IMR-90 (cell line): ENCODE data around the gene EFHD2. TPM values are rescaled to one million over a fixed set of nuclear protein-coding genes. Genes with fewer than 3 reads are reported as not detected.
A peak's percentile ranks its signal among the peaks of the same experiment; 100 is the strongest.

Experiments used
- ATAC-seq: fragments of 200-7000 bp; cut with Tn5 transposase; 2 replicates; pipeline ENCODE4 v1.9.1; 2020; ENCODE audit warnings: low read depth, mild to moderate bottlenecking, moderate library complexity
- BruUV-seq: library from RNA; stranded (reverse); fragments of 400-500 nt; replicated peaks from 2 replicates; lab custom pipeline; 2021; lab: Mats Ljungman, UMichigan
- CTCF ChIA-PET: fragments of 300-600 bp; formaldehyde crosslinking; extraction: SDS; loops from one replicate; lab custom pipeline; 2021; ENCODE audit warnings: antibody characterized with exemption; lab: Yijun Ruan, JAX
- POLR2A ChIA-PET: fragments of 300-600 bp; sonication (Branson Sonifier 250); formaldehyde crosslinking; loops from one replicate; lab custom pipeline; 2022; ENCODE audit warnings: antibody characterized with exemption; ENCODE audit not compliant: unreplicated experiment; lab: Charles Lee
- DNase-seq: peaks from one replicate; pipeline ENCODE4 v3.0.0; 2013
- H2AFZ ChIP-seq: replicated peaks from 2 replicates; pipeline ENCODE3; 2013; ENCODE audit warnings: low read length, mild to moderate bottlenecking; ENCODE audit not compliant: poor library complexity
- H2AK5ac ChIP-seq: 2 replicates; pipeline ENCODE4 v1.6.1; 2013; ENCODE audit warnings: low read depth, low read length, inconsistent platforms
- H2AK9ac ChIP-seq: replicated peaks from 2 replicates; pipeline ENCODE3; 2013; ENCODE audit warnings: mild to moderate bottlenecking, low read depth, low read length, moderate library complexity; ENCODE audit not compliant: poor library complexity
- H2BK120ac ChIP-seq: 2 replicates; pipeline ENCODE4 v1.6.1; 2013; ENCODE audit warnings: low read depth, low read length, inconsistent platforms
- H2BK15ac ChIP-seq: 3 replicates; pipeline ENCODE4 v1.6.1; 2013; ENCODE audit warnings: low read depth, low read length, inconsistent platforms
- H2BK20ac ChIP-seq: 2 replicates; pipeline ENCODE4 v1.6.1; 2013; ENCODE audit warnings: low read depth, mild to moderate bottlenecking, inconsistent platforms, low read length, moderate library complexity
- H2BK5ac ChIP-seq: 2 replicates; pipeline ENCODE4 v1.6.1; 2013; ENCODE audit warnings: mild to moderate bottlenecking, low read depth, low read length, inconsistent platforms; ENCODE audit not compliant: poor library complexity, severe bottlenecking
- H3K14ac ChIP-seq: replicated peaks from 2 replicates; pipeline ENCODE4 v1.6.1; 2013; ENCODE audit warnings: low read depth, low read length, inconsistent platforms
- H3K18ac ChIP-seq: 2 replicates; pipeline ENCODE4 v1.6.1; 2013; ENCODE audit warnings: low read depth, low read length, control low read depth
- H3K23ac ChIP-seq: 2 replicates; pipeline ENCODE4 v1.6.1; 2013; ENCODE audit warnings: low read depth, low read length, inconsistent platforms
- H3K27ac ChIP-seq: 2 replicates; pipeline ENCODE4 v1.5.1; 2013; ENCODE audit warnings: mild to moderate bottlenecking, control low read depth, low read length; ENCODE audit not compliant: insufficient read depth
- H3K27me3 ChIP-seq: 2 replicates; pipeline ENCODE4 v1.6.1; 2013; ENCODE audit warnings: low read length; ENCODE audit not compliant: control insufficient read depth, insufficient read depth
- H3K36me3 ChIP-seq: 2 replicates; pipeline ENCODE4 v1.6.1; 2013; ENCODE audit warnings: low read length, mixed read lengths; ENCODE audit not compliant: control insufficient read depth, insufficient read depth
- H3K4ac ChIP-seq: 2 replicates; pipeline ENCODE4 v1.6.1; 2013; ENCODE audit warnings: low read depth, low read length, inconsistent platforms
- H3K4me1 ChIP-seq: 2 replicates; pipeline ENCODE4 v1.6.1; 2013; ENCODE audit warnings: low read length, mixed read lengths; ENCODE audit not compliant: control insufficient read depth, insufficient read depth
- H3K4me2 ChIP-seq: 2 replicates; pipeline ENCODE4 v1.6.1; 2013; ENCODE audit warnings: low read depth, mild to moderate bottlenecking, control low read depth, low read length, moderate library complexity
- H3K4me3 ChIP-seq: 2 replicates; pipeline ENCODE4 v1.5.1; 2013; ENCODE audit warnings: low read depth, mild to moderate bottlenecking, control low read depth, low read length, moderate library complexity; ENCODE audit not compliant: insufficient read depth
- H3K56ac ChIP-seq: 2 replicates; pipeline ENCODE4 v1.6.1; 2013; ENCODE audit warnings: low read length, inconsistent platforms; ENCODE audit not compliant: insufficient read depth; ENCODE audit errors: extremely low read depth
- H3K79me1 ChIP-seq, 2 experiments: 2 replicates each; pipeline ENCODE4 v1.6.1; 2013; ENCODE audit warnings: low read length in 2 of 2, inconsistent platforms in 1 of 2, low read depth in 1 of 2
- H3K9ac ChIP-seq: 2 replicates; pipeline ENCODE4 v1.6.1; 2013; ENCODE audit warnings: low read depth, low read length, control low read depth
- H3K9me1 ChIP-seq: 2 replicates; pipeline ENCODE4 v1.6.1; 2013; ENCODE audit warnings: low read length, inconsistent platforms; ENCODE audit not compliant: insufficient read depth
- H3K9me3 ChIP-seq: 2 replicates; pipeline ENCODE4 v1.6.1; 2013; ENCODE audit warnings: low read length; ENCODE audit not compliant: control insufficient read depth, insufficient read depth
- H4K20me1 ChIP-seq: 2 replicates; pipeline ENCODE4 v1.6.1; 2013; ENCODE audit warnings: low read length, inconsistent platforms; ENCODE audit not compliant: insufficient read depth
- H4K5ac ChIP-seq: 2 replicates; pipeline ENCODE4 v1.6.1; 2013; ENCODE audit warnings: mild to moderate bottlenecking, low read depth, low read length, control low read depth
- H4K8ac ChIP-seq, 2 experiments: 2 replicates each; pipeline ENCODE4 v1.6.1; 2013; ENCODE audit warnings: low read depth in 2 of 2, low read length in 2 of 2, control low read depth in 1 of 2, inconsistent platforms in 1 of 2
- H4K91ac ChIP-seq: 2 replicates; pipeline ENCODE4 v1.6.1; 2013; ENCODE audit warnings: low read depth, low read length, inconsistent platforms; ENCODE audit not compliant: insufficient read depth
- CEBPB ChIP-seq: IDR thresholded peaks from 2 replicates; pipeline ENCODE4 v1.6.1; 2012; ENCODE audit warnings: low read depth, low read length, improper control_type of control experiment
- CHD1 ChIP-seq: IDR thresholded peaks from 2 replicates; pipeline ENCODE4 v1.6.1; 2012; ENCODE audit warnings: low read depth, low read length, improper control_type of control experiment
- CTCF ChIP-seq: conservative IDR thresholded peaks from 2 replicates; pipeline ENCODE4 v1.5.1; 2012; ENCODE audit warnings: mild to moderate bottlenecking, low read depth, low read length, improper control_type of control experiment
- ELK1 ChIP-seq: fragments of 150-350 bp; IDR thresholded peaks from 2 replicates; pipeline ENCODE4 v1.6.1; 2016; ENCODE audit warnings: low read depth, mild to moderate bottlenecking, low read length, moderate library complexity, borderline replicate concordance
- FOS ChIP-seq: fragments of 150-350 bp; IDR thresholded peaks from 2 replicates; pipeline ENCODE4 v1.6.1; 2016; ENCODE audit warnings: low read depth, low read length
- MAFK ChIP-seq: IDR thresholded peaks from 2 replicates; pipeline ENCODE4 v1.6.1; 2012; ENCODE audit warnings: low read depth, low read length, improper control_type of control experiment
- MXI1 ChIP-seq: IDR thresholded peaks from 2 replicates; pipeline ENCODE4 v1.6.1; 2012; ENCODE audit warnings: low read depth, mild to moderate bottlenecking, low read length, moderate library complexity, borderline replicate concordance
- NFE2L2 ChIP-seq: fragments of 150-350 bp; IDR thresholded peaks from 2 replicates; pipeline ENCODE4 v1.6.1; 2016; ENCODE audit warnings: low read depth, mild to moderate bottlenecking, low read length
- RAD21 ChIP-seq: IDR thresholded peaks from 2 replicates; pipeline ENCODE4 v1.6.1; 2012; ENCODE audit warnings: low read length, improper control_type of control experiment
- RCOR1 ChIP-seq: IDR thresholded peaks from 2 replicates; pipeline ENCODE4 v1.6.1; 2012; ENCODE audit warnings: mild to moderate bottlenecking, low read length, improper control_type of control experiment; ENCODE audit not compliant: insufficient replicate concordance
- RFX5 ChIP-seq: IDR thresholded peaks from 2 replicates; pipeline ENCODE4 v1.8.0; 2012; ENCODE audit warnings: low read depth, mild to moderate bottlenecking, low read length, moderate library complexity
- USF2 ChIP-seq: fragments of 150-350 bp; IDR thresholded peaks from 2 replicates; pipeline ENCODE4 v1.6.1; 2017; ENCODE audit warnings: mild to moderate bottlenecking, antibody characterized with exemption, low read length, low read depth
- WGBS, 2 experiments: methylation state at CpG; one replicate each; pipeline versions ENCODE4 v1.1.5 to v1.1.7; 2013; ENCODE audit warnings: missing lambda C conversion rate in 2 of 2; ENCODE audit not compliant: insufficient read length in 1 of 2; ENCODE audit errors: extremely low coverage in 2 of 2; 5-methylcytosine and 5-hydroxymethylcytosine counted together
- dilution Hi-C: fragments of 300-500 bp; cut with HindIII; formaldehyde crosslinking; loops from one replicate; pipeline ENCODE4 v1.14.3; 2018; ENCODE audit warnings: low sequenced_read_pairs; ENCODE audit not compliant: unreplicated experiment
- in situ Hi-C: fragments of 300-500 bp; cut with MboI; formaldehyde crosslinking; loops from 3 replicates; pipeline ENCODE4 v1.14.3; 2019; ENCODE audit warnings: low sequenced_read_pairs, inconsistent platforms, mixed read lengths
- intact Hi-C: fragments of 100-400 bp; cut with micrococcal nuclease; formaldehyde crosslinking; loops from 2 replicates; pipeline ENCODE4 v1.10.0; 2022
- polyA plus RNA-seq, 3 experiments: library from polyadenylated mRNA; depleted of rRNA; stranded (reverse); fragments of >200 nt; gene quantifications; 2 replicates each; pipeline ENCODE4 v1.2.3, GENCODE V29; 2012; ENCODE audit warnings: low replicate concordance in 1 of 3
- total RNA-seq: library from RNA; depleted of rRNA; stranded (reverse); fragments of >200 nt; gene quantifications from 2 replicates; pipeline ENCODE4 v1.2.3, GENCODE V29; 2012

EFHD2 gene
- total and polyA plus RNA-seq, 2 of the 4 experiments (the other 2 are of a cell fraction): 22.6 to 58.9 TPM

DNA sequence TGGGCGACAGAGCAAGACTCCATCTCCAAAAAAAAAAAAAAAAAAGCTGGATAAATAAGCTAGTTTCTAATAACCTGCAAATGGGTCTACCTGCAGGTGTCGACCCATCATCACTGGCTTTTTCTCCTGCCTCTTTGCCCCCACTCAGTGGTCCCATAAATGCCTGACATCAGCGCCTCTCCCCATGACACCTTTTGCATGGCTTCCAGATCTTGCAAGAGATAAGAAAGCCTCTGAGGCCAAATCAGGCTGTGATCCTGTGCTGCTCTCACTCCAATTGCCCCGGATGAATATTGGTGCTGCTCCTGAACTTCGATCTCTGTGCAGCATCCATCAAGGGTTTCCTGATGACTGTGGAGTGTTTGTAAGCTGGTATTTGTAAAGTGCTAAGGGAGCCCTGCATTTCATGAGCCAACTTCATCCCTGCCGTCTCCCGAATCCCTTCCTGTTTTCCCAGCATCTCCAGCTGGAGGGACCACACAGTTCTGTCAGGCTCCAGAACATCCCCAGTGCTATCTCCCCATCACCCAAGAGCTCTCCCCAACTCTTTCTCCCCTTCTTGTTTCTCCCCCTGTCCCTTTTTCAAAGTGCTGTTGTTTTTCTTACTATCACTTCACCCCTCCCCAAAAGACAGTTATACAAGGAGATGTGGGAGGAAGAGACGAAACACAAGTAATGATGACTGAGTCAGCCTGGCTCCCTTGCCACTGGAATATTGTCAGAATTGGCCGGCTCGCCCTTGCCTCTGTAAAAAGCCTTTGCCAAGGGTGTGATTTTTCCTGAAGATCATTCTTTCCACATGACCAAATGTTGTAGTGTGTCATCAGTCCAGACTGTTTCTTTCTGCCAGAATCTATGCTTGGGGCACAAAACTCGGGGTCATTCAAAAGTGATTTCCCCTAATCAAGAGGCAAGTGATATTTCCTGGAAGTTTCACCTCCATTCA lies 2.8 kb upstream of the EFHD2 start:
- Histone ChIP-seq H2BK5ac (no peak overlapping the region), H3K9ac (no peak overlapping the region), H2AK5ac (no peak overlapping the region), H3K18ac (no peak overlapping the region), H3K9me3 (no peaks in the 10 kb centered on the region), H3K9me1 (0 out of 2 replicates have a peak, but pooled peaks cover 9% of the 10 kb centered on the region), H3K4me3 (no peak overlapping the region), H3K4me1 (peaks cover 20% of the 10 kb centered on the region), H3K14ac (no peak overlapping the region; the same call in 1 of the 2 replicates), H3K56ac (no peak overlapping the region), H2AFZ (peak overlapping the region; percentile 78), H3K27ac (no peak overlapping the region), H4K8ac (peak overlapping the region in 1 of 2 experiments; percentile 17; a peak in 1 of 4 replicates), H4K20me1 (peaks cover 11% of the 10 kb centered on the region), H2BK120ac (0 out of 2 replicates have a peak overlapping the region, but pooled peaks have one; percentile 36), H2BK15ac (no peak overlapping the region), H4K5ac (no peak overlapping the region), H3K4ac (peak overlapping the region; percentile 55), H3K23ac (peak overlapping the region; percentile 40), H4K91ac (no peak overlapping the region), H2AK9ac (peak overlapping the region; percentile 33), H3K4me2 (peak overlapping the region; percentile 32), H3K27me3 (no peaks in the 10 kb centered on the region), H2BK20ac (peak overlapping the region; percentile 24; the same call in 1 of the 2 replicates), H3K36me3 (no peaks in the 10 kb centered on the region), H3K79me1 (peaks cover 1 to 16% of the 10 kb centered on the region in 2 experiments; a peak in 3 of 4 replicates)
- in situ Hi-C loops: no loop called here
- TF ChIP-seq RCOR1 (no peak), CHD1 (no peak), CTCF (no peak), MXI1 (no peak), MAFK (0 out of 2 replicates have a peak, but pooled peaks have one; percentile 10), CEBPB (0 out of 2 replicates have a peak, but pooled peaks have one; percentile 22), USF2 (peak; percentile 26; the same call in 1 of the 2 replicates), ELK1 (no peak), FOS (peak; percentile 46), NFE2L2 (0 out of 2 replicates have a peak, but pooled peaks have one; percentile 9), RAD21 (0 out of 2 replicates have a peak, but pooled peaks have one; percentile 4), RFX5 (peak; percentile 70; the same call in 1 of the 2 replicates)
- intact Hi-C loops: no loop called here
- dilution Hi-C loops: no loop called here
- 64% methylated on average over 2 of the region's 11 CpGs; no CpG with 5 or more reads in 1 of the 2 experiments for WGBS, 2 experiments
- CTCF ChIA-PET: no interaction called here
- no TSS peak for BruUV-seq
- POLR2A ChIA-PET: no interaction called here
- DNase-seq: peak; percentile 86
- peak; percentile 16 for ATAC-seq
